Spleen (tissue), 7 donors: ENCODE results near the gene P2RY11.

ENCODE experiments used
- CTCF ChIP-seq, 11 experiments: fragments of 200-600 bp in 7 of 11; fragments of 450-650 bp in 4 of 11; sonication (generic) in 4 of 11; IDR thresholded peaks in 8 of 11; conservative IDR thresholded peaks in 3 of 11; 1 replicate in 7 of 11; 2 replicates in 4 of 11; pipeline versions ENCODE4 v1.4.0 to v1.8.0; 2016 to 2021; ENCODE audit warnings: antibody characterized with exemption in 11 of 11, inconsistent platforms in 4 of 11, mild to moderate bottlenecking in 1 of 11
- POLR2AphosphoS5 ChIP-seq, 3 donors: sonication (generic); formaldehyde crosslinking; IDR thresholded peaks; one replicate each; pipeline ENCODE4 v1.5.1; 2017; ENCODE audit warnings: antibody characterized with exemption in 3 of 3
- donor health status: DM: no; HTN: no; CAD: no; lungs with moderate emphysema.
- donor health status: DM: no; HTN: no; CAD: no.
- donor health status: DM: no; HTN: no; CAD: no.

GRCh38 chr19:10110972-10111317, 548 bp upstream of the P2RY11 start:
- TF ChIP-seq CTCF (IDR thresholded peaks at IDR 0.05 in 8 of 11, conservative IDR thresholded peaks at IDR 0.05 in 3 of 11) = no peak
- no peak for TF ChIP-seq POLR2AphosphoS5 (IDR thresholded peaks at IDR 0.05)
